GM23338 (cell line): ENCODE results near the gene CEP70. TPM values are rescaled to one million over a fixed set of nuclear protein-coding genes. Genes with fewer than 3 reads are reported as not detected.

Experiments used
- ATAC-seq: fragments of 200-7000 bp; cut with Tn5 transposase; 3 replicates; pipeline ENCODE4 v1.9.1; 2020
- DNase-seq: peaks from one replicate; pipeline ENCODE4 v3.0.0-alpha.2; 2015; ENCODE audit warnings: low spot score
- H2AFZ ChIP-seq: fragments of 200-600 bp; sonication (generic); 2 replicates; pipeline ENCODE4 v1.8.0; 2016; ENCODE audit warnings: antibody characterized with exemption, mild to moderate bottlenecking, moderate library complexity
- H3F3A ChIP-seq: fragments of 200-600 bp; sonication (generic); replicated peaks from 2 replicates; pipeline ENCODE4 v1.8.0; 2017; ENCODE audit warnings: antibody characterized with exemption, mixed run types, low read depth
- H3K27ac ChIP-seq: fragments of 200-600 bp; sonication (generic); 2 replicates; pipeline ENCODE4 v1.6.1; 2016; ENCODE audit warnings: low read depth
- H3K27me3 ChIP-seq: fragments of 200-600 bp; sonication (generic); 2 replicates; pipeline ENCODE4 v1.8.0; 2016; ENCODE audit warnings: mild to moderate bottlenecking, mixed run types, moderate library complexity; ENCODE audit not compliant: insufficient read depth
- H3K36me3 ChIP-seq: fragments of 200-600 bp; sonication (generic); 2 replicates; pipeline ENCODE4 v1.8.0; 2016; ENCODE audit warnings: mild to moderate bottlenecking; ENCODE audit not compliant: insufficient read depth
- H3K4me1 ChIP-seq: fragments of 200-600 bp; sonication (generic); 2 replicates; pipeline ENCODE4 v1.8.0; 2016; ENCODE audit warnings: mild to moderate bottlenecking, moderate library complexity; ENCODE audit not compliant: insufficient read depth
- H3K4me2 ChIP-seq: fragments of 200-600 bp; sonication (generic); 2 replicates; pipeline ENCODE4 v1.7.1; 2017; ENCODE audit warnings: mixed run types
- H3K4me3 ChIP-seq: fragments of 200-600 bp; sonication (generic); 2 replicates; pipeline ENCODE4 v1.6.1; 2016; ENCODE audit warnings: mixed run types
- H3K79me2 ChIP-seq: fragments of 200-600 bp; sonication (generic); replicated peaks from 2 replicates; pipeline ENCODE4 v1.8.0; 2017; ENCODE audit warnings: mild to moderate bottlenecking; ENCODE audit not compliant: insufficient read depth
- H3K9me2 ChIP-seq: fragments of 200-600 bp; sonication (generic); 2 replicates; pipeline ENCODE4 v1.8.0; 2017; ENCODE audit not compliant: insufficient read depth
- H4K20me1 ChIP-seq: fragments of 200-600 bp; sonication (generic); replicated peaks from 2 replicates; pipeline ENCODE4 v1.8.0; 2017; ENCODE audit warnings: mild to moderate bottlenecking; ENCODE audit not compliant: insufficient read depth
- H3K27ac Mint-ChIP-seq: 2 replicates; pipeline ENCODE4 v1.8.0; 2020; ENCODE audit warnings: inconsistent platforms, mild to moderate bottlenecking, moderate library complexity, mixed read lengths
- H3K27me3 Mint-ChIP-seq: 3 replicates; pipeline ENCODE4 v1.8.0; 2022; ENCODE audit warnings: low read depth, mild to moderate bottlenecking, moderate library complexity, mixed read lengths, inconsistent platforms; ENCODE audit not compliant: insufficient read depth, poor library complexity
- H3K36me3 Mint-ChIP-seq: 3 replicates; pipeline ENCODE4 v1.8.0; 2021; ENCODE audit warnings: low read depth, mild to moderate bottlenecking, inconsistent platforms, moderate library complexity, mixed read lengths
- H3K4me1 Mint-ChIP-seq: 3 replicates; pipeline ENCODE4 v1.8.0; 2020; ENCODE audit warnings: mild to moderate bottlenecking, inconsistent platforms, mixed read lengths
- H3K4me3 Mint-ChIP-seq: 3 replicates; pipeline ENCODE4 v1.8.0; 2021; ENCODE audit warnings: moderate library complexity, mild to moderate bottlenecking, inconsistent platforms, mixed read lengths
- H3K9me3 Mint-ChIP-seq: 3 replicates; pipeline ENCODE4 v1.8.0; 2020; ENCODE audit warnings: moderate library complexity, mild to moderate bottlenecking, inconsistent platforms, mixed read lengths
- CREB1 ChIP-seq: fragments of 250-450 bp; sonication (Bioruptor Pico); IDR thresholded peaks from 2 replicates; pipeline ENCODE4 v1.5.0; 2020; ENCODE audit warnings: low read depth, mild to moderate bottlenecking, moderate library complexity
- CTCF ChIP-seq, 2 experiments: fragments of 200-600 bp in 1 of 2; sonication (generic) in 1 of 2; conservative IDR thresholded peaks; 2 replicates each; pipeline versions ENCODE4 v1.5.1 to v1.6.1; 2016 to 2017; ENCODE audit warnings: antibody characterized with exemption in 2 of 2, low read depth in 2 of 2, mild to moderate bottlenecking in 2 of 2, moderate library complexity in 1 of 2
- ETS1 ChIP-seq: IDR thresholded peaks from 2 replicates; pipeline ENCODE4 v1.6.1; 2016; ENCODE audit warnings: antibody characterized with exemption
- EZH2 ChIP-seq: fragments of 200-600 bp; sonication (generic); IDR thresholded peaks from one replicate; pipeline ENCODE4 v1.8.0; 2017; ENCODE audit warnings: antibody characterized with exemption, mild to moderate bottlenecking, low read depth; ENCODE audit not compliant: unreplicated experiment
- EZH2phosphoT487 ChIP-seq: fragments of 200-600 bp; sonication (generic); IDR thresholded peaks from one replicate; pipeline ENCODE4 v1.8.1; 2018; ENCODE audit warnings: antibody characterized with exemption; ENCODE audit not compliant: unreplicated experiment
- JUNB ChIP-seq: IDR thresholded peaks from one replicate; pipeline ENCODE4 v1.6.1; 2016; ENCODE audit warnings: antibody characterized with exemption; ENCODE audit not compliant: unreplicated experiment
- NANOG ChIP-seq: IDR thresholded peaks from 2 replicates; pipeline ENCODE4 v1.6.1; 2016; ENCODE audit warnings: antibody characterized with exemption, borderline replicate concordance
- POLR2AphosphoS5 ChIP-seq: IDR thresholded peaks from 2 replicates; pipeline ENCODE4 v1.6.1; 2016; ENCODE audit warnings: antibody characterized with exemption, low read depth
- REST ChIP-seq: IDR thresholded peaks from one replicate; pipeline ENCODE4 v1.6.1; 2018; ENCODE audit warnings: antibody characterized with exemption; ENCODE audit not compliant: unreplicated experiment
- STAT1 ChIP-seq: IDR thresholded peaks from one replicate; pipeline ENCODE4 v1.6.1; 2016; ENCODE audit warnings: antibody characterized with exemption; ENCODE audit not compliant: unreplicated experiment
- ZNF114 ChIP-seq: fragments of 250-450 bp; sonication (Bioruptor Pico); IDR thresholded peaks from 2 replicates; pipeline ENCODE4 v1.5.0; 2020; ENCODE audit warnings: mild to moderate bottlenecking, moderate library complexity
- ZNF331 ChIP-seq: fragments of 250-450 bp; sonication (Bioruptor Pico); IDR thresholded peaks from 2 replicates; pipeline ENCODE4 v1.5.0; 2020; ENCODE audit warnings: low read depth, mild to moderate bottlenecking, moderate library complexity
- ZNF462 ChIP-seq: fragments of 250-450 bp; sonication (Bioruptor Pico); IDR thresholded peaks from 2 replicates; pipeline ENCODE4 v1.5.0; 2020; ENCODE audit warnings: mild to moderate bottlenecking, moderate library complexity
- polyA plus RNA-seq: library from polyadenylated mRNA; unstranded; fragments of >200 nt; fragmentation: Nextera tagmentation; extraction: Ambion mirVana; gene quantifications from 2 replicates; pipeline ENCODE4 v1.2.1, GENCODE V29; 2016
- total RNA-seq: library from RNA; depleted of rRNA; stranded (reverse); fragments of >200 nt; shearing (Covaris generic); gene quantifications from 2 replicates; pipeline ENCODE4 v1.2.3, GENCODE V29; 2014

The CEP70 gene
- total and polyA plus RNA-seq, 2 experiments from 2014 or later, result 28.8 to 31.4 TPM

- Histone ChIP-seq H3K79me2 (no peaks in the 10 kb centered on the region), H3K4me2 (no peak overlapping the region), H3K27me3 (no peaks in the 10 kb centered on the region), H4K20me1 (no peaks in the 10 kb centered on the region), H3K4me1 (no peaks in the 10 kb centered on the region), H3F3A (no peaks in the 10 kb centered on the region), H3K36me3 (peaks cover 7% of the 10 kb centered on the region; the same call in 1 of the 2 replicates), H2AFZ (no peak overlapping the region), H3K27ac (no peak overlapping the region), H3K4me3 (no peak overlapping the region), H3K9me2 (no peaks in the 10 kb centered on the region)
- Mint-ChIP-seq H3K27ac (no peak overlapping the region), H3K27me3 (peaks cover 10% of the 10 kb centered on the region), H3K36me3 (peaks cover 33% of the 10 kb centered on the region), H3K9me3 (peaks cover 44% of the 10 kb centered on the region), H3K4me3 (no peak overlapping the region), H3K4me1 (no peaks in the 10 kb centered on the region)
- no peak for TF ChIP-seq NANOG
- TF ChIP-seq STAT1, result no peak
- no peak for TF ChIP-seq POLR2AphosphoS5
- no peak for TF ChIP-seq ZNF462 (CRISPR knock-in tag)
- TF ChIP-seq EZH2phosphoT487, result no peak
- no peak for TF ChIP-seq ZNF331
- no peak for TF ChIP-seq CTCF (conservative IDR thresholded peaks at IDR 0.05; ENCODE audit: low read depth in 2 of 2)
- TF ChIP-seq CREB1 (CRISPR knock-in tag), result no peak
- no peak for TF ChIP-seq REST
- no peak for TF ChIP-seq ZNF114 (CRISPR knock-in tag)
- no peak for TF ChIP-seq ETS1
- TF ChIP-seq JUNB, result no peak
- TF ChIP-seq EZH2, result no peak
- ATAC-seq (no peak), DNase-seq (no peak)
These were observed 46.5 kb upstream of the CEP70 start for GRCh38 chr3:138640537-138640936.
